CD4-positive, alpha-beta T cell treated with Interleukin-10 for 1 hour (primary cell): ENCODE data around the gene MFAP5.

ENCODE experiments used
- DNase-seq: peaks from one replicate; pipeline ENCODE4 v3.0.0-alpha.2; 2020

MFAP5 gene

GRCh38 chr12:8662593-8662992 lies at the start of gene MFAP5:
MFAP5 (minus strand) TSS chr12:8662826; CDS start chr12:8662104, 722 bp downstream.
- DNase-seq = no peak

GRCh38 chr12:8709124-8709830 lies 46.7 kb upstream of the MFAP5 start:
- DNase-seq = no peak

GRCh38 chr12:8702159-8702558 lies 39.5 kb upstream of the MFAP5 start:
- no peak for DNase-seq

- no peak for DNase-seq
These were observed 38.5 kb upstream of the MFAP5 start for GRCh38 chr12:8701046-8701660.

GRCh38 chr12:8699714-8700113 lies 37.1 kb upstream of the MFAP5 start:
- DNase-seq = no peak

- no peak for DNase-seq
These were observed 36.3 kb upstream of the MFAP5 start for GRCh38 chr12:8698879-8699278.

GRCh38 chr12:8698132-8698851 lies 35.7 kb upstream of the MFAP5 start:
- DNase-seq = peak; percentile 47

- peak; percentile 81 for DNase-seq
These were observed 35.0 kb upstream of the MFAP5 start, which contains the start of gene RIMKLB for GRCh38 chr12:8697476-8698131. RIMKLB (plus strand) TSS chr12:8697991; CDS start chr12:8713867, 15,876 bp downstream.

- peak; percentile 52 for DNase-seq
These were observed 34.5 kb upstream of the MFAP5 start for GRCh38 chr12:8697120-8697475.

- DNase-seq = no peak
These were observed 33.9 kb upstream of the MFAP5 start for GRCh38 chr12:8696442-8697090.

- DNase-seq = no peak
These were observed 32.5 kb upstream of the MFAP5 start for GRCh38 chr12:8695116-8695515.

- DNase-seq = no peak
These were observed 29.9 kb upstream of the MFAP5 start for GRCh38 chr12:8692573-8692972.

- DNase-seq = no peak
These were observed 27.1 kb upstream of the MFAP5 start for GRCh38 chr12:8689681-8690080.

GRCh38 chr12:8687846-8688601 lies 25.4 kb upstream of the MFAP5 start:
- no peak for DNase-seq

- DNase-seq = no peak
These were observed 22.4 kb upstream of the MFAP5 start for GRCh38 chr12:8685051-8685450.

- DNase-seq = no peak
These were observed 18.7 kb upstream of the MFAP5 start for GRCh38 chr12:8681129-8681884.

- DNase-seq = no peak
These were observed 17.9 kb upstream of the MFAP5 start for GRCh38 chr12:8680533-8680932.

GRCh38 chr12:8678661-8679111 lies 16.1 kb upstream of the MFAP5 start:
- no peak for DNase-seq

GRCh38 chr12:8677362-8677761 lies 14.7 kb upstream of the MFAP5 start:
- DNase-seq = no peak

GRCh38 chr12:8676651-8677050 lies 14.0 kb upstream of the MFAP5 start:
- DNase-seq = no peak

- no peak for DNase-seq
These were observed 13.0 kb upstream of the MFAP5 start for GRCh38 chr12:8675591-8676036.
